Activated CD8-positive, alpha-beta memory T cell treated with anti-CD3 and anti-CD28 coated beads for 36 hours (primary cell): ENCODE data around the gene NKX3-2. TPM values are rescaled to one million over a fixed set of nuclear protein-coding genes. Genes with fewer than 3 reads are reported as not detected.

Experiments
- CTCF ChIA-PET: fragments of 350-600 bp; sonication (Branson Sonifier 250); formaldehyde crosslinking; loops from one replicate; lab custom pipeline; 2021; ENCODE audit warnings: antibody characterized with exemption; lab: Charles Lee
- POLR2A ChIA-PET: fragments of 350-600 bp; sonication (Branson Sonifier 250); formaldehyde crosslinking; loops from one replicate; lab custom pipeline; 2021; ENCODE audit warnings: antibody characterized with exemption; lab: Charles Lee
- total RNA-seq, 2 experiments: library from RNA; stranded (reverse); gene quantifications; one replicate each; pipeline ENCODE4 v1.2.3, GENCODE V29; 2021

The NKX3-2 gene
- total RNA-seq, 2 experiments from 2014 or later, result not detected

GRCh38 chr4:13546941-13547484 is 2.7 kb upstream of the NKX3-2 start:
- CTCF ChIA-PET, result no interaction called here
- POLR2A ChIA-PET, result interaction anchor here (1.2 kb wide), 1 partner anchor 21 kb away, joined by 4 read pairs; no protein-coding TSS in a partner anchor

DNA sequence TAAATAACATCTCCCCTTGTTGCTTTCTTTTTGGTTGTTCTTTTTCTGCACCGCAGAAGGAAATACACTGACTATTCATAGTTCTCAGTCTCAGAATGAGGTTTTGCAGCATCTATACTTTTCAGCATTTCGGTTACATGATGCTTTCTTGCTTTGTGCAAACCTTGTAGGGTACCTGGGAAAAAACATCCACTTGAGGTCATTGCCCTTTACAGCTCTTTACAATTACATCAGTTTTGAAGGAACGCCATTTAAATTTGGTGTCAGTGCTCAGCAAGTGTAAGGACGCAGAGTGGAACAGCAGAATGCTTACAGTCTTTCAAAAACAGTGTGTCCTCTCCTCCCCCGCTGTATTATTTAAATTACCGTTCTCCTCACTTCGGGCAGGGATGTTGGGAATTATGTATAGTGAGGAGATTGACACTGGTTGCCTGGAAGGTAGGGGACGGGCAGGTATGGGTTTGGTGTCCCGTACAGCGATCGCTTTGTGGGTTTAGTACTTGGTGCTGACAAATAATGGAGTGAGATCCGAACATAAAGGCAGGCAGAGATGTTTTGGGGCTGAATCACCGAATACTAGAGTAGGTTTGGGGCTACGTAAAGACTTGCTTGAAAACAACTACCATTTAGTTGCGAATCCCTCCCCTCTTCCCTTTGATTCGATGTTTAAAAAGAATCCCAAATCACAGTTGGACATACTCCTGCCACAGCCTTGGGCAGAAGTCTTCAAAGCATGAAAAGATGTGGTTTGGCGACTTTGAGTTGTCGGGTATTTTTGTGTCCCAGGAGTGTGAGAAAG is 2.0 kb upstream of the NKX3-2 start:
- ChIA-PET CTCF (no interaction called here), POLR2A (interaction anchor here (1.2 kb wide), 1 partner anchor 20 kb away, joined by 4 read pairs; no protein-coding TSS in a partner anchor)

DNA sequence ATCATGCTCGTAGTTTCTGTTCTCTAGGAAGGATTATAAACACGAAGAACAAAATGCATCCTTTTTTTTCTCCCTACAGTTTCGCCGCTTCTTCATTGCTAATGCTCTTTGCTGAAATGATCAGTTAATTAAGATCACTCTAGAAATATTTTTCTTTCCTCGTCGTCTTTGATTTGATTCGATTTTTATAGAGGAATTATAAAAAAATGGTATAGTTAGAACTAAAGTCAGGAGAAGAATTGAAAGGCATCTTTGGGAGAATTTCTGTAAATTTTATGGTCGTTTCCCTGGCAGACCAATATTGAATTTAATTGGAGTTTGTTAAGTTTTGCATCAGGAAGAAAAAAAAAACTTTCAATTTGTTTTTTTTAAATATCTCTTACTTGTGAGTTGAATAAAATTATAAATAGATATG is 1.1 kb upstream of the NKX3-2 start:
- POLR2A ChIA-PET, result no interaction called here
- CTCF ChIA-PET, result no interaction called here

DNA sequence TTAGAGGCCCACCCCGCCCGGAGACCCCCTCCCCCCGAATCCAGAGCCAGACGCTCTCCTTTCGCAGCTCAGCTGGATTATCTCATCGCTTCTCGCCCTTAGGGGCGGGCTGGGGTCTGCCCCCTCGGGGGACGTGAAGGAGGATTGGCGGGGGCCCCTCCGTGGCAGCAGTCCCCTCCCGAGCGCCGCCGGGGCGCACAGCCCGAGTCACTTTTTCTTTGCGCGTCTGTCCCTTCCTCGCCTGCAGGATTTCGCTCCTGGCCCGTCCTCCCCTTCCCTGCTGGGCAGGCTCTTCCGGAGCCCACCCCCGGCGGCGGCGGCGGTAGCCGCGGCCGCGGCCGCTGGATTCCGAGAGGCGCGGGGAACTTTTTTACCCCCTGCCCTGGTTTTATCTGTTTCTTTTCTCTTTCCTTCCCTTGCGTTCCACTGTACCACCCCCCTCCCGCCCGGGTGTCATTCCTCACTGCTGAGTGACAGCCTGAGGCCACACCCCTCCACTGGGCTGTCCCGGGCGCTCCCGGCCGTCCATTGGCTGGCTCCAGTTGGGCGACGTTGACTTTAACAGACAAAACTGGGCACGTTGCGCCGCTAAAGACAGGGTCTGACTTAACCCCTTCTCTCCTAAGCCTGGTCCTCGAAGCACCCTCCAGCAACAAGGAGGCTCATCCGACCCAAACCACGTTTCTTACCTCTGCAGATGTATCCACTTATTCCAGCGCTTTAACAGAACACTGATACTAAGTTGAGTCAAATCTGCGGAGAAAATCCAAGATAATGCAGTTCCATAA is 492 bp upstream of the NKX3-2 start:
- CTCF ChIA-PET, result no interaction called here
- POLR2A ChIA-PET, result no interaction called here

- POLR2A ChIA-PET, result no interaction called here
- CTCF ChIA-PET, result interaction anchor here (1.3 kb wide), 1 partner anchor 85 kb away, joined by 3 read pairs; no protein-coding TSS in a partner anchor
Measured at GRCh38 chr4:13543032-13543838, 1.1 kb downstream of the NKX3-2 start.

GRCh38 chr4:13542577-13543031 is 1.7 kb downstream of the NKX3-2 start:
- ChIA-PET POLR2A (no interaction called here), CTCF (no interaction called here)

GRCh38 chr4:13541720-13542576 is 2.4 kb downstream of the NKX3-2 start:
- ChIA-PET CTCF (interaction anchor here (0.8 to 1.3 kb wide), 2 partner anchors 14 to 20 kb away, joined by 3 read pairs; no protein-coding TSS in a partner anchor), POLR2A (no interaction called here)

DNA sequence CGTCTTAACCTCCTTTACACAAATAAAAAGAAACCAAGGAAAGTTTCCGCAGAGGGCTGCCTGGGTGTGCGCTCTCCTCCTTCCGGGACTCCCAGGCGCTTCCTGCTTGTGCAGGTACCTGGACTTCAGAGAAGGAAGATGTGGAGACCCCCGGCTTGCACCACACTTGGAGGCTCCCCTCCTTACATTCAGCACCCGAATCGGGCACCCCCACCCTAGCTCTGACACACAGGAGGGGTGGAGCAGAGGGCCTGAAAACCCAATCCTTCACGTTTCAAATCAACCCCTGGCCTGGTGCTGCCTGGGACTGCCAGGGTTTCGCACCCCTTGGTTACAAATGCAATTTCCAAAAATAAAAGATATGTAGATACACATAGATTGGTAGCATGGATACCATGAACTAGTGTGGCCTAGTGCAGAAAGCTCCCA is 3.1 kb downstream of the NKX3-2 start:
- CTCF ChIA-PET, result interaction anchor here (0.8 to 1.3 kb wide), 2 partner anchors 13 to 19 kb away, joined by 3 read pairs; no protein-coding TSS in a partner anchor
- POLR2A ChIA-PET, result no interaction called here

DNA sequence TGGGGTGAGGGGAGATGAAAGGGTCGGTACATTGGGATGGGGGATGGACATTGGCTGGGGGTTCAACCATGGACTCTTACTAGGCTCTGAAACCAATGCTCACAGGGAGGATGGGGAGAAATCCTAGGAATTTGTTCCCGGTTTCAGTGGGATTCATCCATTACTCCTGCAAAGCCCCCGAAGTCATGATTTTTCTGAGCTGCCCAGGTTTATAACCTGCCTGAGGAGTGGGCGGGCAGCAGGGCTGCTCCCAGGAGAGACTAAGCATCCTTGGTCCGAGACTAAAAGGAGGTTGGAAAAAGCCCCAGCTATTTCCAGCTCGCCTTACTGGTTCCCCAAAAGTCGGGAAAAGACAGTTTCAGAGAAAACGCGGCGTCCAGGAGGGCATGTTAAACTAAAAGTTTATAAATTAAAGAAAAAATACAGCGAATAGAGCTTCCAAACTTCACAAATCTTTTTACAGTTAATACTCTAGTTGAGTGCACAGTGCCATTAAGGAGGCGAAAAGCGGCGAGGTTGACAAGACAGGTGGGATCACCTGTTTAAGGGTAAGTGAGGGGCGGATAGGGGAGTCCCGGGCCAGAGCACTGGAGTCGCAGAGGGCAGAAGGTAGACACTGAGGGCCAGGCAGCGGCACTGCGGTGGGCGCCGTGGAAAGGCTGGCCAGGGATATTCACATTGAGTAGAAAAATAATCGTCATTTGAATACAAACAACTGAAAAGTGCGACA is 3.7 kb downstream of the NKX3-2 start:
- ChIA-PET CTCF (interaction anchor here (0.8 to 1.3 kb wide), 2 partner anchors 13 to 19 kb away, joined by 3 read pairs; no protein-coding TSS in a partner anchor), POLR2A (no interaction called here)

DNA sequence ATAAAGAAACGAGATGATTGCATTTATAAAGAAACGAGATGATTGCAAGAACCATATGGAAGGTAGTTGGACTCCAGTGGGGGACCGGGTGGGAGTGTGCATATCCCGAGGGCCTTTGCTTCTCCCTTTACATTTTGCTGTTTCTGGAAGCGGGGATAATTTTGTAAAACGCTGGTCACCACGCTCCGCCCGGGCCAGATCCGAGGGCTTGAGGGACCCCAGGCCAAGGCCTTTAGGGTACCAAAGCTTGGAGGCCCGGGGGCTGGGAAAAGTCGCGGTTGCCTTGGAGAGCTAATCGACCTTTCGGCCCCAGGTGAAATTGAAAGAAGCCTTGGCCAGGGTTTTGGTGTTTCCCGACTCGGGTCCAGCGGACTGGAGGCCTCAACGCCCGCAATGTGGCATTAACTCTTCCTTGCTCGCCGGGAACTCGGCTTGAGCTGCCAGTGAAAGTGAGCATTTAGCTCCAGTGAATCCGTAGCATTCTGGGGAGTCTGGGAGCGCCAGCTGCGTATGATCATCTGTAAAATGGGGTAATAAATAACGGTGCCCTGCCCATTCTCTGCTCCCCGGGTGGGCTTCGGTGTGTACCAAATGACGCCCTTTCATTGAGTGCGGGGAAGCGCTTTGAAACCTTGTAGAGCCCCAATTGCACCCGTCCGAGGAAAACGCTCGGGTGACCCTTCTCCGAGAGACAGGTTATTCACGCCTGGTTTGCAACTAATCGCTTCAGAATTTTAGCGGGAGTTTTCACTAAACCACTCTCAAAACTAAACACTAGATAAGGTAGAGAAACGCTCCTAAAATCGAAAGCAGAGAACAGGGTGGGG is 4.5 kb downstream of the NKX3-2 start:
- CTCF ChIA-PET, result no interaction called here
- POLR2A ChIA-PET, result no interaction called here

- ChIA-PET POLR2A (no interaction called here), CTCF (no interaction called here)
Measured at GRCh38 chr4:13539047-13539618, 5.2 kb downstream of the NKX3-2 start.

- CTCF ChIA-PET, result no interaction called here
- POLR2A ChIA-PET, result no interaction called here
Measured at GRCh38 chr4:13538427-13538973, 5.8 kb downstream of the NKX3-2 start.

DNA sequence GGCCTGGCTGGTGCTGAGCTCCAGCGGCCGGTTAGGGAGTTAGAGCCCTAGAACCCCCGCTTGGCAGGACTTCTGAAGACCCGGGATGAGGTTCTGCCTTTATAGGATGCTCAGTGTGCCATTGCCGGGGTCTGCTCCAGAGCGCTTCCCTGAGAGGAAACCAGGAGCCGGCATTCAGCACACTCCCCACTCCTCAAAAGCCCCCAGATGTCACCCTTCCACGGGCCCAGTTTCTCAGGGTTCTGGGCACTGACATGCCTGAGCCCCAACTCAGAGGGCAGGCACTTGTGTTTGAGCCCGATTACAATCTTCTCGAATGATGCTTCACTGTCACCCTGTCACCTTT is 6.5 kb downstream of the NKX3-2 start:
- CTCF ChIA-PET, result no interaction called here
- POLR2A ChIA-PET, result no interaction called here

GRCh38 chr4:13537011-13537831 is 7.1 kb downstream of the NKX3-2 start:
- ChIA-PET CTCF (no interaction called here), POLR2A (no interaction called here)

- ChIA-PET CTCF (no interaction called here), POLR2A (no interaction called here)
Measured at GRCh38 chr4:13536607-13537006, 7.7 kb downstream of the NKX3-2 start.
